Activated CD4-positive, CD25-positive, alpha-beta regulatory T cell treated with anti-CD3 and anti-CD28 coated beads, Interleukin-2, amount 50 U/mL, for 72 hours (primary cell): ENCODE measurements around the gene VAMP1.
A peak's percentile ranks its signal among the peaks of the same experiment; 100 is the strongest.
"Not testable (repeated sequence)": the region's sequence is repeated elsewhere in the genome, so short reads cannot be mapped to it uniquely, and the experiment has no call there.

ENCODE experiments used
- DNase-seq: peaks from one replicate; pipeline ENCODE4 v3.0.0; 2021

The VAMP1 gene

GRCh38 chr12:6470375-6471163, at the start of gene VAMP1:
VAMP1 (minus strand) TSS chr12:6470677; CDS start chr12:6470531, 146 bp downstream.
- peak; percentile 97 for DNase-seq

- no peak for DNase-seq
Measured at GRCh38 chr12:6520186-6520585, 49.7 kb upstream of the VAMP1 start.

GRCh38 chr12:6508087-6508486, 37.6 kb upstream of the VAMP1 start:
- no peak for DNase-seq

- no peak for DNase-seq
Measured at GRCh38 chr12:6507102-6507998, 36.9 kb upstream of the VAMP1 start.

GRCh38 chr12:6500466-6500865, 30.0 kb upstream of the VAMP1 start:
- DNase-seq: no peak

GRCh38 chr12:6497291-6497690, 26.8 kb upstream of the VAMP1 start:
- not testable (repeated sequence) for DNase-seq

DNA sequence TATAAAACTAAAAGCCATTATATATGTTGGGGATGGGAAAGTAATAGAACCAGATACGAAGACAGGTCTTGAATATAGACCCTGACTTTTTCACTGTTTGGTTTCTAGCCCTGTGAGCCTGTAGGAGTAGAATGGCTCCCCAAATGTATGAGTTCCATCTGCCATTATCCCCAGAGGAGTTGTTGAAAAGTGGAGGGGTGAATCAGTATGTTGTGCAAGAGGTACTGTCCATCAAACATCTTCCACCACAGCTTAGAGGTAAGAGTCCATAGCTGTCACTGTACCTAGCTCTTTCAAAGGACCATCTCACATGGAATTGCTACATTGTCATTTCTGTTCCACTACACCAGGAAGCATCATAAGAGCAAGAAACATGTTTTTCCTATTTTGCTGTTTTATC, 24.5 kb upstream of the VAMP1 start:
- DNase-seq: no peak

DNA sequence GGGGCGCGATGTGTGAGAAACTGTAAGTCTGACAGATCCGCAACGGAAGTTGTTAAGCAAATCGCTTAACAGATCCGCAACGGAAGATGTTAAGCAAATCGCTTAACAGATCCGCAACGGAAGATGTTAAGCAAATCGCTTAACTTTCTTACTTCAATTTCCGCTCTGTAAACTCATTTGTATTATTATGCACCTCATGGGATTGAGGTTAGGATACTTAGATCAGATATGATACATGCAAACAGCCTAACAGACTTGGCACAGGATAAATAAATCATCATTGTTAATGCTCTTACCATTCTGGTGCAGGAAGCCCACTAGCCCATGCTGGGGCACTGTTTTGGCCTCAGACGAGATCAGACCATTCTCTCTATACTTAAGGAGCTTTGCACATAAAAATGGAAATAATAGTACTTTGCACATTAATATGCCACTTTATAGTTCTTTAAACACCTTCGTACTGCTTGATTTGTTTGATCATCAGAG, 23.8 kb upstream of the VAMP1 start:
- no peak for DNase-seq

GRCh38 chr12:6493497-6494257, 23.2 kb upstream of the VAMP1 start, which contains the start of gene NCAPD2:
NCAPD2 (plus strand) TSS chr12:6494102; CDS start chr12:6495099, 997 bp downstream.
- DNase-seq: peak; percentile 91

GRCh38 chr12:6492838-6493496, 22.5 kb upstream of the VAMP1 start, which contains the start of gene MRPL51:
MRPL51 (minus strand) TSS chr12:6493262; CDS start chr12:6493136, 126 bp downstream.
- peak; percentile 98 for DNase-seq

DNA sequence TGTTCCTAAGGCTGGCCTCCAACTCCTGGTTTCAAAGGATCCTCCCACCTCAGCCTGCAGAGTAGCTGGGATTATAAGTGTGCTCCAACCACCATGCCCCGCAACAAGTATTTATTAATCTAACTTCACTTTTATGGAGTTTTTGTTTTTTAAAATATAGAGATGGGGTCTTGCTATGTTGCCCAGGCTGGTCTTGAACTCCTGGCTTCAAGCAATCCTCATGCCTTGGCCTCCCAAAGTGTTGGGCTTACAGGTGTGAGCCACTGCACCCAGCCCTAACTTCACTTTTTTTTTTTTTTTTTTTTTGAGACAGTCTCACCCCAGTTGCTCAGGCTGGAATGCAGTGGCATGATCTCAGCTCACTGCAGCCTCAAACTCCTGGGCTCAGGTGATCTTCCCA, 20.2 kb upstream of the VAMP1 start:
- DNase-seq: not testable (repeated sequence)

DNA sequence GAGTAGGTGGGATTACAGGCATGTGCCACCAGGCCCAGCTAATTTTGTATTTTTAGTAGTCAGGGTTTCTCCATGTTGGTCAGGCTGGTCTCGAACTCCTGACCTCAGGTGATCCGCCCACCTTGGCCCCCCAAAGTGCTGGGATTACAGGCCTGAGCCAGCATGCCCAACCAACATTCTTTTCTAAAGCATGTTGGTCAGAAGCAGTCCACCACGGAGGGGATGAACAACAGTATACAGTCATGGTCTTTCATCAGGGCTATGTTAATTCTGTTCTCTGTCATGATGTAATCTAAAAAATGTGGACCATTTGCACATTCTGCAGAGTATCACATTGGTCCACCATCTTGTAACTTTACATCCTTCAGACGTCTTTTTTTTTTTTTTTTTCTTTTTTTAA, 19.0 kb upstream of the VAMP1 start:
- DNase-seq: no peak

DNA sequence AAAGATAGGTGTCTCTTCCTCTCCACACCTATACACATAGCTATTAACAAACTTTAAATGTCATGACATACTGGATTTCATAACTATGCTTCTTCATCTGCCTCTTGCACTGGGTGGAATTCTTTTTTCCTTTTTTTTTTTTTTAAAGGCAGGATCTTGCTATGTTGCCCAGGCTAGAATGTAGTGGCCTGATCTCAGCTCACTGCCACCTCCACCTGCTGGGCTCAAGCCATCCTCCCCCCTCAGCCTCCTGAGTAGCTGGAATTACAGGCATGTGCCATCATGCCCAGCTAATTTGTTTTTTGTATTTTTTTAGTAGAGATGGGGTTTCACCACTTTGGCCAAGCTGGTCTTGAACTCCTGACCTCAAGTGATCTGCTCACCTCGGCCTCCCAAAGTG, 17.8 kb upstream of the VAMP1 start:
- no peak for DNase-seq

GRCh38 chr12:6478416-6478815, 7.9 kb upstream of the VAMP1 start:
- no peak for DNase-seq

DNA sequence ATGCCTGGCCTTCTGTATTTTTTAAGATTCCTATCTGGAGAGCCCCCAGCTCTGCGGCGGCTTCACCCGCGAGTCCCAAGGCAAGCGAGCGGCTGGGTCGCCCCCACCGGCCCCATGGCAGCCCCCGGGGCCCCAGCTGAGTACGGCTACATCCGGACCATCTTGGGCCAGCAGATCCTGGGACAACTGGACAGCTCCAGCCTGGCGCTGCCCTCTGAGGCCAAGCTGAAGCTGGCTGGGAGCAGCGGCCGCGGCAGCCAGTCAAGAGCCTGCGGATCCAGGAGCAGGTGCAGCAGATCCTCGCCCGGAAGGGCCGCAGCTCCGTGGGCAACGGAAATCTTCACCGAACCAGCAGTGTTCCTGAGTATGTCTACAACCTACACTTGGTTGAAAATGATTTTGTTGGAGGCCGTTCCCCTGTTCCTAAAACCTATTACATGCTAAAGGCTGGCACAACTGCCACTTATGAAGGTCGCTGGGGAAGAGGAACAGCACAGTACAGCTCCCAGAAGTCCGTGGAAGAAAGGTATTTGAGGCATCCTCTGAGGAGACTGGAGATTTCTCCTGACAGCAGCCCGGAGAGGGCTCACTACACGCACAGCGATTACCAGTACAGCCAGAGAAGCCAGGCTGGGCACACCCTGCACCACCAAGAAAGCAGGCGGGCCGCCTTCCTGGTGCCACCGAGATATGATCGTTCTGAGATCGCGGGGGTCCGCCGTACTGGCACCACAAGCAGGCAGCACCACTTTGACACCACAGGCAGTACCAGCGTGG, 7.3 kb upstream of the VAMP1 start:
- not testable (repeated sequence) for DNase-seq

- no peak for DNase-seq
Measured at GRCh38 chr12:6476489-6476888, 6.0 kb upstream of the VAMP1 start.

DNA sequence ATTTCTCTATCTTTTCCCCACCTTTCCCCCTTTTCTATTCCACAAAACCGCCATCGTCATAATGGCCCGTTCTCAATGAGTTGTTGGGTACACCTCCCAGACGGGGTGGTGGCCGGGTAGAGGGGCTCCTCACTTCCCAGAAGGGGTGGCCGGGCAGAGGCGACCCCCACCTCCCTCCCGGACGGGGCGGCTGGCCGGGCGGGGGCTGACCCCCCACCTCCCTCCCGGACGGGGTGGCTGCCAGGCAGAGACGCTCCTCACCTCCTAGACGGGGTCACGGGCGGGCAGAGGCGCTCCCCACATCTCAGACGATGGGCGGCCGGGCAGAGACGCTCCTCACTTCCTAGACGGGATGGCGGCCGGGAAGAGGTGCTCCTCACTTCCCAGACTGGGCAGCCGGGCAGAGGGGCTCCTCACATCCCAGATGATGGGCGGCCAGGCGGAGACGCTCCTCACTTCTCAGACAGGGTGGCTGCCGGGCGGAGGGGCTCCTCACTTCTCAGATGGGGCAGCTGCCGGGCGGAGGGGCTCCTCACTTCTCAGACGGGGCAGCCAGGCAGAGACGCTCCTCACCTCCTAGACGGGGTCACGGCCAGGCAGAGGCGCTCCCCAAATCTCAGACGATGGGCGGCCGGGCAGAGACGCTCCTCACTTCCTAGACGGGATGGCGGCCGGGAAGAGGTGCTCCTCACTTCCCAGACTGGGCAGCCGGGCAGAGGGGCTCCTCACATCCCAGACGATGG, 4.9 kb upstream of the VAMP1 start:
- DNase-seq: not testable (repeated sequence)

- no peak for DNase-seq
Measured at GRCh38 chr12:6472491-6472890, 2.0 kb upstream of the VAMP1 start.

DNA sequence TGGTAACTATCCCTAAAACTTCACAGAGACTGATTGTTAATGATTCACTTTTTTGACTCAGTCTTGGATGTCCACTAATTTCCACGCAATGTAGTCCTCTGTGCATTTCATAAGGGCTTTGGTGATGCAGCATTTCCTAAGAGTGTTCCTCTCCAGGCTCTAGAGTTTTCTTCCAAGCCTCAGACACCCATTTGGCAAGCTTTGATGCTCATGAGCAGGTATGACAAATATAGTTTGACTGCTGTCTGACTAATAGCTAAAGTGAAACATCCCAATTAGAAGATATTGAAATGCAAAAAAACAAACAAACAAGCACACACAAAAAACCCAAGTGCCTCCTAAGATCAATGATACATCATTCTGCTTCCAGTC, 1.5 kb upstream of the VAMP1 start:
- no peak for DNase-seq

DNA sequence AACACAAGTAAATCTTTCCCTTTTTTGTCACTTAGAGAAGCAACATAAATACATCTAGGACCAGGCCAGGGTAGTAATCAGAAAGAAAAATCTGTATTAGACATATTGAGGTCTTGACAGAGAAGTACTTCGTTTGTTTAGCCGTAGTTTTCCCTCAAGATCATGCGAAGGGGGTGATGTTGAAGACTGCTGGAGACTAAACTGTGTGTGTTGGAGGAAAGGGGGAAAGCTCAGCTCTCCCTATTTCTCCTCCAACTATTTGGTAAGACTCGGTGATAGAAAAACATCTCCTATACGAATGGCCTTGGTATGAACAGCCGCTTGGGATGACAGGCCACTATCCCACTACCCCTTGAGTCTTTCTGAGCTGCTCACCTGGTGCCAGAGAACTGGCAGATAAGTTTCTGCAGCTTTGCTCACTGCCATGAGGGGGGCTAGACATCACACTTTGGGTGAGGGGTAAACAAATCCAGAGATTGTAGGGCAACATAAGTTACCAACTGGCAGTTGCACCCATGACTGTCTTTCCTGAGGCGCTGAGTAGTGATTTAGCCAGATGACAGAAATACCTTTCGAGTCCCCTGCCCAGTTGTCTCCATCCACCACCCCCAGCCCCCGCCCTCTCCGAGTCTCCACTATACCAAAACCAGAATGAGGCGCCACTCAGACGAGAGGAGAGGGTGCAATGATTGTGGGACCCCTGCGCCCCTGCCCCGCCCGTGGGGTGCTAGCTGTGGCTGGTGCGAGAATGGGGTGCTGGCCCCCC, 685 bp downstream of the VAMP1 start:
- no peak for DNase-seq
